HCT116 (cell line): ENCODE data around the gene FASTKD2. TPM values are rescaled to one million over a fixed set of nuclear protein-coding genes. Genes with fewer than 3 reads are reported as not detected.

Source experiments
- ATAC-seq: fragments of 200-7000 bp; cut with Tn5 transposase; 2 replicates; pipeline ENCODE4 v1.9.1; 2020; ENCODE audit warnings: mild to moderate bottlenecking, moderate library complexity
- BruUV-seq: library from RNA; stranded (reverse); fragments of 400-500 nt; replicated peaks from 2 replicates; lab custom pipeline; 2021; lab: Mats Ljungman, UMichigan
- CTCF ChIA-PET: fragments of 300-600 bp; sonication (Branson Sonifier 250); formaldehyde crosslinking; loops from one replicate; lab custom pipeline; 2021; ENCODE audit warnings: antibody characterized with exemption; lab: Charles Lee
- POLR2A ChIA-PET: fragments of 300-600, 350-600 bp; sonication (Branson Sonifier 250); formaldehyde crosslinking; loops from one replicate; lab custom pipeline; 2021; ENCODE audit warnings: antibody characterized with exemption; lab: Charles Lee
- RAD21 ChIA-PET, 2 experiments: fragments of 300-600 bp; sonication (Branson Sonifier 250); formaldehyde crosslinking; loops; one replicate each; lab custom pipeline; 2023; ENCODE audit warnings: low total read pairs in 2 of 2; ENCODE audit not compliant: uncharacterized antibody in 2 of 2, unreplicated experiment in 2 of 2, low non-redundant PET in 1 of 2; lab: Charles Lee
- DNase-seq: peaks from one replicate; pipeline ENCODE4 v3.0.0-alpha.2; 2010; ENCODE audit warnings: low read depth, low spot score
- H2AFZ ChIP-seq: fragments of 200-600 bp; shearing (Covaris generic), sonication (generic); 2 replicates; pipeline ENCODE4 v1.6.1; 2017; ENCODE audit warnings: low read depth, mixed run types, mixed read lengths, antibody characterized with exemption, low read length; ENCODE audit not compliant: poor library complexity, severe bottlenecking
- H3K27ac ChIP-seq: 2 replicates; pipeline ENCODE4 v1.5.1; 2012; ENCODE audit warnings: low read depth, low read length
- H3K27me3 ChIP-seq: fragments of 200-600 bp; sonication (generic); 2 replicates; pipeline ENCODE4 v1.6.1; 2016; ENCODE audit warnings: mixed run types, low read length, mixed read lengths; ENCODE audit not compliant: insufficient read depth
- H3K36me3 ChIP-seq, 2 experiments: fragments of 200-500 bp in 1 of 2; fragments of 200-600 bp in 1 of 2; sonication (Bioruptor generic) in 1 of 2; sonication (generic) in 1 of 2; 2 replicates each; pipeline versions ENCODE4 v1.5.1 to v1.6.1; 2014 to 2016; ENCODE audit warnings: low read length in 2 of 2, inconsistent platforms in 1 of 2, mixed read lengths in 1 of 2, mixed run types in 1 of 2; ENCODE audit not compliant: insufficient read depth in 2 of 2, control insufficient read depth in 1 of 2
- H3K4me1 ChIP-seq, 2 experiments: fragments of 200-600 bp in 1 of 2; sonication (generic) in 1 of 2; 2 replicates each; pipeline versions ENCODE4 v1.5.1 to v1.6.1; 2012 to 2017; ENCODE audit warnings: low read length in 2 of 2, inconsistent platforms in 1 of 2, mild to moderate bottlenecking in 1 of 2, mixed read lengths in 1 of 2, mixed run types in 1 of 2, moderate library complexity in 1 of 2; ENCODE audit not compliant: insufficient read depth in 2 of 2, control insufficient read depth in 1 of 2
- H3K4me2 ChIP-seq: fragments of 200-600 bp; sonication (generic); 2 replicates; pipeline ENCODE4 v1.6.1; 2017; ENCODE audit warnings: mixed run types, low read length, mixed read lengths
- H3K4me3 ChIP-seq, 2 experiments: fragments of 200-600 bp in 1 of 2; sonication (generic) in 1 of 2; replicated peaks in 1 of 2; 2 replicates each; pipeline ENCODE4 v1.5.1; 2011 to 2016; ENCODE audit warnings: low read length in 2 of 2, control low read depth in 1 of 2, low read depth in 1 of 2, mild to moderate bottlenecking in 1 of 2, mixed read lengths in 1 of 2, mixed run types in 1 of 2
- H3K79me2 ChIP-seq: fragments of 200-600 bp; sonication (generic); 2 replicates; pipeline ENCODE4 v1.6.1; 2017; ENCODE audit warnings: mild to moderate bottlenecking, mixed run types, low read length, moderate library complexity, mixed read lengths; ENCODE audit not compliant: insufficient read depth
- H3K9ac ChIP-seq: fragments of 200-600 bp; sonication (generic); 2 replicates; pipeline ENCODE4 v1.6.1; 2016; ENCODE audit warnings: low read length, mixed read lengths
- H3K9me2 ChIP-seq: fragments of 200-600 bp; sonication (generic), shearing (Covaris generic); 2 replicates; pipeline ENCODE4 v1.6.1; 2017; ENCODE audit warnings: mixed run types, mild to moderate bottlenecking, moderate library complexity; ENCODE audit not compliant: insufficient read depth
- H3K9me3 ChIP-seq, 2 experiments: fragments of 200-500 bp in 1 of 2; fragments of 200-600 bp in 1 of 2; sonication (Bioruptor generic) in 1 of 2; sonication (generic) in 1 of 2; 2 replicates each; pipeline ENCODE4 v1.6.1; 2014 to 2017; ENCODE audit warnings: low read length in 2 of 2, mixed read lengths in 2 of 2, inconsistent platforms in 1 of 2, low read depth in 1 of 2, mild to moderate bottlenecking in 1 of 2, mixed run types in 1 of 2, moderate library complexity in 1 of 2; ENCODE audit not compliant: control insufficient read depth in 1 of 2, insufficient read depth in 1 of 2
- H4K20me1 ChIP-seq: fragments of 200-600 bp; sonication (generic), shearing (Covaris generic); 2 replicates; pipeline ENCODE4 v1.6.1; 2017; ENCODE audit warnings: mixed run types, mild to moderate bottlenecking, moderate library complexity; ENCODE audit not compliant: insufficient read depth
- ATF3 ChIP-seq: IDR thresholded peaks from 2 replicates; pipeline ENCODE4 v1.6.1; 2012
- CBX3 ChIP-seq: IDR thresholded peaks from 2 replicates; pipeline ENCODE4 v1.6.1; 2012; ENCODE audit warnings: low read depth
- CEBPB ChIP-seq: IDR thresholded peaks from 2 replicates; pipeline ENCODE4 v1.6.1; 2012; ENCODE audit warnings: low read depth
- EGR1 ChIP-seq: IDR thresholded peaks from 2 replicates; pipeline ENCODE4 v1.6.1; 2012; ENCODE audit warnings: low read depth
- EZH2phosphoT487 ChIP-seq: fragments of 200-600 bp; IDR thresholded peaks from 2 replicates; pipeline ENCODE4 v1.6.1; 2018; ENCODE audit warnings: antibody characterized with exemption, borderline replicate concordance
- FOSL1 ChIP-seq: IDR thresholded peaks from 2 replicates; pipeline ENCODE4 v1.6.1; 2012; ENCODE audit warnings: low read depth
- POLR2AphosphoS5 ChIP-seq: IDR thresholded peaks from 2 replicates; pipeline ENCODE4 v1.6.1; 2011; ENCODE audit warnings: mild to moderate bottlenecking, low read depth, low read length, moderate library complexity
- RAD21 ChIP-seq: IDR thresholded peaks from 2 replicates; pipeline ENCODE4 v1.6.1; 2012; ENCODE audit warnings: low read depth, mild to moderate bottlenecking
- REST ChIP-seq: IDR thresholded peaks from 2 replicates; pipeline ENCODE4 v1.6.1; 2012; ENCODE audit warnings: low read depth
- SIN3A ChIP-seq: IDR thresholded peaks from 2 replicates; pipeline ENCODE4 v1.6.1; 2012; ENCODE audit warnings: low read depth
- SP1 ChIP-seq: IDR thresholded peaks from 2 replicates; pipeline ENCODE4 v1.6.1; 2012; ENCODE audit warnings: low read depth
- SRF ChIP-seq: IDR thresholded peaks from 2 replicates; pipeline ENCODE4 v1.6.1; 2012; ENCODE audit warnings: low read depth
- TCF7L2 ChIP-seq: IDR thresholded peaks from 2 replicates; pipeline ENCODE4 v1.7.0; 2011; ENCODE audit warnings: borderline replicate concordance, inconsistent platforms; ENCODE audit not compliant: insufficient read depth, insufficient read length; ENCODE audit errors: extremely low read depth
- ZBTB33 ChIP-seq: IDR thresholded peaks from 2 replicates; pipeline ENCODE4 v1.6.1; 2011; ENCODE audit warnings: mild to moderate bottlenecking, low read length, moderate library complexity; ENCODE audit not compliant: insufficient replicate concordance; ENCODE audit errors: extremely low read depth
- ZFX ChIP-seq: fragments of 450-650 bp; IDR thresholded peaks from 2 replicates; pipeline ENCODE4 v1.6.1; 2017
- ZNF274 ChIP-seq: fragments of 200-500 bp; sonication (Bioruptor generic); IDR thresholded peaks from 2 replicates; pipeline ENCODE4 v1.6.1; 2014; ENCODE audit warnings: mild to moderate bottlenecking, low read depth, low read length, inconsistent platforms
- intact Hi-C: fragments of 100-400 bp; cut with micrococcal nuclease; formaldehyde crosslinking; loops from 2 replicates; pipeline ENCODE4 v1.10.0; 2022
- total RNA-seq: library from RNA; stranded (reverse); gene quantifications from one replicate; pipeline ENCODE4 v1.2.1, GENCODE V29; 2021; ENCODE audit not compliant: unreplicated experiment
- TF ChIP-seq, protein P1 (sequence below), 3 experiments: fragments of 200-600 bp in 1 of 3; sonication (generic) in 1 of 3; IDR thresholded peaks in 2 of 3; conservative IDR thresholded peaks in 1 of 3; 2 replicates each; pipeline ENCODE4 v1.5.1; 2012 to 2017; ENCODE audit warnings: low read depth in 2 of 3, low read length in 2 of 3, antibody characterized with exemption in 1 of 3, borderline replicate concordance in 1 of 3, control low read depth in 1 of 3, mild to moderate bottlenecking in 1 of 3, mixed read lengths in 1 of 3, mixed run types in 1 of 3, moderate library complexity in 1 of 3; ENCODE audit not compliant: insufficient read depth in 1 of 3
- TF ChIP-seq, protein P2 (sequence below): IDR thresholded peaks from 2 replicates; pipeline ENCODE4 v1.6.1; 2012

The FASTKD2 gene
- total RNA-seq, 1 experiment from 2014 or later = 24.4 TPM

DNA sequence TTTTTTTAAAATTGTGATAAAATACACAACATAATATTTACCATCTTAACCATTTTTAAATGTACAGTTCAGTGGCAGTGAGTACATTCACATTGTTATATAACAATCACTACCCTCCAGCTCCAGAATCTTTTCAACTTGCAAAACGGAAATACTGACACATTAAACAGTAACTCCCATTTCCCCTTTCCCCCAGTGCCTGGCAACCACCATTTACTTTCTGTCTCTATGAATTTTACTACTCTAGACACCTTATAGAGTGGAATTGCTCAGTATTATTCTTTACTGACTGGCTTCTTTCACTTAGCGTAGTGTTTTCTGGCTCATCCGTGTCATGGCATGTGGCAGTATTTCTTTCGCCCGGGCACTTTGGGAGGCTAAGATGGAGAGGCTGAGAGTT, 32.6 kb downstream of the FASTKD2 start:
- Histone ChIP-seq H3K27ac (no peak overlapping the region), H3K27me3 (no peaks in the 10 kb centered on the region), H3K9me3 (no peaks in the 10 kb centered on the region), H3K4me1 (peaks cover 0 to 3% of the 10 kb centered on the region in 2 experiments; a peak in 1 of 4 replicates), H3K9me2 (no peaks in the 10 kb centered on the region), H3K9ac (no peak overlapping the region), H3K4me3 (no peak overlapping the region), H3K79me2 (no peaks in the 10 kb centered on the region), H3K4me2 (no peak overlapping the region), H2AFZ (no peak overlapping the region), H4K20me1 (no peaks in the 10 kb centered on the region), H3K36me3 (no peaks in the 10 kb centered on the region)
- BruUV-seq = no TSS peak
- ChIA-PET POLR2A (no interaction called here), CTCF (interaction anchor here (0.8 kb wide), 1 partner anchor 9 kb away, joined by 3 read pairs; no protein-coding TSS in a partner anchor), RAD21 (no interaction called here)
- intact Hi-C loops = no loop called here
- TF ChIP-seq POLR2AphosphoS5 = no peak
- TF ChIP-seq ZFX = no peak
- TF ChIP-seq ZBTB33 = no peak
- no peak for TF ChIP-seq CEBPB
- TF ChIP-seq, protein P1, sequence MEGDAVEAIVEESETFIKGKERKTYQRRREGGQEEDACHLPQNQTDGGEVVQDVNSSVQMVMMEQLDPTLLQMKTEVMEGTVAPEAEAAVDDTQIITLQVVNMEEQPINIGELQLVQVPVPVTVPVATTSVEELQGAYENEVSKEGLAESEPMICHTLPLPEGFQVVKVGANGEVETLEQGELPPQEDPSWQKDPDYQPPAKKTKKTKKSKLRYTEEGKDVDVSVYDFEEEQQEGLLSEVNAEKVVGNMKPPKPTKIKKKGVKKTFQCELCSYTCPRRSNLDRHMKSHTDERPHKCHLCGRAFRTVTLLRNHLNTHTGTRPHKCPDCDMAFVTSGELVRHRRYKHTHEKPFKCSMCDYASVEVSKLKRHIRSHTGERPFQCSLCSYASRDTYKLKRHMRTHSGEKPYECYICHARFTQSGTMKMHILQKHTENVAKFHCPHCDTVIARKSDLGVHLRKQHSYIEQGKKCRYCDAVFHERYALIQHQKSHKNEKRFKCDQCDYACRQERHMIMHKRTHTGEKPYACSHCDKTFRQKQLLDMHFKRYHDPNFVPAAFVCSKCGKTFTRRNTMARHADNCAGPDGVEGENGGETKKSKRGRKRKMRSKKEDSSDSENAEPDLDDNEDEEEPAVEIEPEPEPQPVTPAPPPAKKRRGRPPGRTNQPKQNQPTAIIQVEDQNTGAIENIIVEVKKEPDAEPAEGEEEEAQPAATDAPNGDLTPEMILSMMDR (IDR thresholded peaks at IDR 0.05 in 2 of 3, conservative IDR thresholded peaks at IDR 0.05 in 1 of 3; ENCODE audit: borderline replicate concordance in 1 of 3, insufficient read depth in 1 of 3, low read depth in 2 of 3, low read length in 2 of 3) = no peak
- no peak for TF ChIP-seq CBX3
- no peak for TF ChIP-seq SP1
- no peak for TF ChIP-seq REST
- TF ChIP-seq FOSL1 = no peak
- TF ChIP-seq SRF = no peak
- TF ChIP-seq EGR1 = no peak
- TF ChIP-seq SIN3A = no peak
- TF ChIP-seq RAD21 = no peak
- TF ChIP-seq, protein P2, sequence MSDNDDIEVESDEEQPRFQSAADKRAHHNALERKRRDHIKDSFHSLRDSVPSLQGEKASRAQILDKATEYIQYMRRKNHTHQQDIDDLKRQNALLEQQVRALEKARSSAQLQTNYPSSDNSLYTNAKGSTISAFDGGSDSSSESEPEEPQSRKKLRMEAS = no peak
- no peak for TF ChIP-seq TCF7L2
- no peak for TF ChIP-seq EZH2phosphoT487
- TF ChIP-seq ATF3 = no peak
- TF ChIP-seq ZNF274 = no peak
- no peak for ATAC-seq
- DNase-seq = no peak
